Gastrocnemius medialis (tissue), 4 donors: ENCODE data around the gene OR13A1.

ENCODE experiments used
- CTCF ChIP-seq, 5 experiments: fragments of 450-650 bp in 3 of 5; fragments of 200-600 bp in 2 of 5; sonication (generic) in 2 of 5; IDR thresholded peaks in 4 of 5; conservative IDR thresholded peaks in 1 of 5; 1 replicate in 4 of 5; 2 replicates in 1 of 5; pipeline ENCODE4 v1.5.1; 2016 to 2019; ENCODE audit warnings: antibody characterized with exemption in 5 of 5, mild to moderate bottlenecking in 3 of 5, moderate library complexity in 3 of 5
- POLR2A ChIP-seq, 2 donors: fragments of 450-650 bp; IDR thresholded peaks; one replicate each; pipeline ENCODE4 v1.6.1; 2017; ENCODE audit warnings: antibody characterized with exemption in 2 of 2, mild to moderate bottlenecking in 2 of 2, moderate library complexity in 2 of 2

DNA sequence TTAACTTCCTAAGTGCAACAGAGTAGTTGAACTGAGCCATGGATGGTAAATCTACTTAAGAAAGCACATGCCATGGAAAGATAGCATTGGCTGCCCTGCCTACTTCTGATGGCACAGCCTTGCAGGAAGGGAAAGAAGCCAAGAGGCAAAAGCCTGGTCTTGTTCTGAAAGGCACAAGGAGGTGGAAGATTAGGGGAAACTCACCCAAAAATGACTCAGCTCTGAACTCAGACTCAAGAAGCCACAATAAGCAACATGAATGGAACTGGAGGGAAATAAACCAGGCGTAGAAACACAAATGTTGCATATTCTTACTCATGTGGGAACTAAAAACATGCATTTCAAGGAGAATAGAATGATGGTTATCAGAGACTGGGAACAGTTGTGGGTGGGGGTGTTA lies 37.8 kb upstream of the OR13A1 start:
- TF ChIP-seq CTCF (IDR thresholded peaks at IDR 0.05 in 4 of 5, conservative IDR thresholded peaks at IDR 0.05 in 1 of 5) (no peak), POLR2A (IDR thresholded peaks at IDR 0.05) (no peak)
